ENCODE data around the gene COG7. TPM values are rescaled to one million over a fixed set of nuclear protein-coding genes. Genes with fewer than 3 reads are reported as not detected.

The COG7 gene
- total RNA-seq, 2 donors from 2014 or later: 34.0 to 35.3 TPM

DNA sequence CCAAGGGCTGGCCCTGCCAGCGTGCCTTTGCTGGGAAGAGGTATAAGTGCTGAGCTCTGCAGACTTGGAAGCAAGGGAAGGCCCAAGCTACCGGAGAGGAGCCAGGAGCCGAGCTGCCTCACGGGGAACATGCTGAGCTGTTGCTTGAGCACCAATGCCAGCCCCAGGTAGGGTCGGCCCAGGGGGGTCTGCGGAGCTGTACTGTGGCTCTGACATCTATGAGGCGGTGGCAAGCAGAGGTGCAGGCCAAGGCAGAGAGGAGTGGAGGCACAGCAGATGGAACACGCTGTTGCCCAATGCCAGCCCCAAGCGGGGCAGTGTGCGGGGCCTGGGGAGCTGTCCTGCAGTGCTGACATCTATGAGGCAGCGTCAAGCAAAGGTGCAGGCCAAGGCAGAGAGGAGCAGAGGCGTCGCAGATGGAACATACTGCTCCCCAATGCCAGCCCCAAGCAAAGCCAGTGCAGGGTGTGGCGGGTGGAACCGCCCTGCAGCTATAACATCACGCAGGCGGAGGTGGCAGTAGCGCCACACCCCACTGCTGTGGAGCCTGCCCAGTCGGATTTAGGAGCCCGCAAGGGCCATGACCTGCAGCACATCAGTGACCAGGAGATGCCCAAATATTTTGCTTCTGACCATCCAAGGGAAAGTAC, 47.3 kb upstream of the COG7 start:
- 90% methylated on average over 20 of the region's 20 CpGs for WGBS
- intact Hi-C loops (cut with DNase I): no loop called here
- no peaks in the 10 kb centered on the region for H3K36me3 ChIP-seq
- no peak for DNase-seq (ENCODE audit: low spot score)
- no peaks in the 10 kb centered on the region for H3K9me3 ChIP-seq
- H3K27ac ChIP-seq: peak overlapping the region in 1 of 2 donors; percentile 19
- no peak overlapping the region for H3K4me3 ChIP-seq
- peaks cover 4% of the 10 kb centered on the region for H3K4me1 ChIP-seq (replicated peaks)
- TF ChIP-seq POLR2A (IDR thresholded peaks at IDR 0.05) (no peak), POLR2AphosphoS5 (IDR thresholded peaks at IDR 0.05) (no peak)
- TF ChIP-seq, protein P1, sequence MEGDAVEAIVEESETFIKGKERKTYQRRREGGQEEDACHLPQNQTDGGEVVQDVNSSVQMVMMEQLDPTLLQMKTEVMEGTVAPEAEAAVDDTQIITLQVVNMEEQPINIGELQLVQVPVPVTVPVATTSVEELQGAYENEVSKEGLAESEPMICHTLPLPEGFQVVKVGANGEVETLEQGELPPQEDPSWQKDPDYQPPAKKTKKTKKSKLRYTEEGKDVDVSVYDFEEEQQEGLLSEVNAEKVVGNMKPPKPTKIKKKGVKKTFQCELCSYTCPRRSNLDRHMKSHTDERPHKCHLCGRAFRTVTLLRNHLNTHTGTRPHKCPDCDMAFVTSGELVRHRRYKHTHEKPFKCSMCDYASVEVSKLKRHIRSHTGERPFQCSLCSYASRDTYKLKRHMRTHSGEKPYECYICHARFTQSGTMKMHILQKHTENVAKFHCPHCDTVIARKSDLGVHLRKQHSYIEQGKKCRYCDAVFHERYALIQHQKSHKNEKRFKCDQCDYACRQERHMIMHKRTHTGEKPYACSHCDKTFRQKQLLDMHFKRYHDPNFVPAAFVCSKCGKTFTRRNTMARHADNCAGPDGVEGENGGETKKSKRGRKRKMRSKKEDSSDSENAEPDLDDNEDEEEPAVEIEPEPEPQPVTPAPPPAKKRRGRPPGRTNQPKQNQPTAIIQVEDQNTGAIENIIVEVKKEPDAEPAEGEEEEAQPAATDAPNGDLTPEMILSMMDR (IDR thresholded peaks at IDR 0.05): no peak
- H3K27me3 ChIP-seq (replicated peaks; ENCODE audit: insufficient read depth): no peaks in the 10 kb centered on the region

DNA sequence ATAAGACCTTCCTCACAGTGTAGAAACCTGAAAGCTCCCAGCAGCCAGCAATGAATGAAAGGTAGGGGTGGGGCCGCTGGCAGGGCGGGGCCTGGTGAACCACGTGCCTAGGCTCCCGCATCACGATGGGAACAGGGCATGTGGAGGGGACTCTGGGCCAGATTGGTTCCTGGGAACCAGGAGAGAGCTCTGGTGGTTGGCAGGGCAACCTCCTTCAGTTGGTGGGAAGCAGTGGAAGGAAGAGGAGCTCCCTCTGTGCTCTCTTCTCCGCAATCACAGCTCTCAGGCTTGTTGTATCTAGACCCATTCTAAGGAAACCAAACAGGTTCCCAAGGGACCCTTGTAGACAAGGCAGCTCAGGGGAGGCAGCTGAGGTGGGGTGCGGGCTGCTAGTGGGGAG, 46.8 kb upstream of the COG7 start:
- intact Hi-C loops (cut with DNase I): no loop called here
- Histone ChIP-seq H3K27me3 (replicated peaks; ENCODE audit: insufficient read depth) (no peaks in the 10 kb centered on the region), H3K9me3 (no peaks in the 10 kb centered on the region), H3K4me1 (replicated peaks) (no peaks in the 10 kb centered on the region), H3K36me3 (no peaks in the 10 kb centered on the region), H3K27ac (peak overlapping the region in 1 of 2 donors; percentile 19), H3K4me3 (no peak overlapping the region)
- no peak for TF ChIP-seq POLR2A (IDR thresholded peaks at IDR 0.05)
- TF ChIP-seq, protein P1 (IDR thresholded peaks at IDR 0.05): no peak
- 81% methylated on average over 7 of the region's 7 CpGs for WGBS
- DNase-seq (ENCODE audit: low spot score): no peak

DNA sequence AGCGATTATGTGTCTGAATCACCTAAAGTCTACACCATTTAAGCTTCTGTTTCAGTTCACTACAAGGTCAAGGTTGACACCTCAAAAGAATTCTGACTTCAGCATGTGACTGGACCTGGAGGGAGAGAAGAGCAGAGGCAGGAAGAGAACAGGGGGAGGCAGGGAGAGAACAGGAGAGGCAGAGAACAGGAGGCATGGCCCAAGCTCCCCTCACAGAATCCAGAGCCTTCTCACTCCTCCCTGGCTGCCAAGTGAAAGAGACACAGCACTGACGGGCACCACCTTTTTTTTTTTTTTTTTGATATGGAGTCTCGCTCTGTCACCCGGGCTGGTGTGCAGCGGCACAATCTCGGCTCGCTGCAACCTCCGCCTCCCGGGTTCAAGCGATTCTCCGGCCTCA, 45.9 kb upstream of the COG7 start:
- H3K36me3 ChIP-seq: no peaks in the 10 kb centered on the region
- WGBS: 85% methylated on average over 11 of the region's 11 CpGs
- H3K4me3 ChIP-seq: no peak overlapping the region
- peaks cover 5% of the 10 kb centered on the region for H3K4me1 ChIP-seq (replicated peaks)
- TF ChIP-seq POLR2AphosphoS5 (IDR thresholded peaks at IDR 0.05) (no peak), POLR2A (IDR thresholded peaks at IDR 0.05) (no peak)
- TF ChIP-seq, protein P1 (IDR thresholded peaks at IDR 0.05): no peak
- DNase-seq (ENCODE audit: low spot score): no peak
- H3K9me3 ChIP-seq: no peaks in the 10 kb centered on the region
- intact Hi-C loops (cut with DNase I): no loop called here
- no peak overlapping the region for H3K27ac ChIP-seq
- no peaks in the 10 kb centered on the region for H3K27me3 ChIP-seq (replicated peaks; ENCODE audit: insufficient read depth)

DNA sequence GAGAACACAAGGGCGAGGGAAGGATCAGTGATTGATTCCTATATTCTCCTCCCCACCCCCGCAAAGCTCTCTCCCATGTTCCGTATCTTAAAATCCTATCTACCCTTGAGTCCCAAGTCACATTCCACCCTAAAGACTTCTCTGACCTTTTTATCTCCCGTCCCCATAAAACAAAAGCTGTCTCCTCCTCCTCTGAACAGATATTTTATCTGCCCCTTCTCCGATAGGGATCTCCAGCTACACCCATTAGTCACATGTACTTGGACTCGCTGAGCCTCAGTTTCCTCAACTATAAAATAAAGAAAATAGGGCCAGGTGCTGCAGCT, 44.5 kb upstream of the COG7 start:
- no peak for DNase-seq (ENCODE audit: low spot score)
- Histone ChIP-seq H3K4me3 (no peak overlapping the region), H3K27me3 (replicated peaks; ENCODE audit: insufficient read depth) (no peaks in the 10 kb centered on the region), H3K36me3 (peaks cover 4 to 12% of the 10 kb centered on the region in 2 donors), H3K4me1 (replicated peaks) (peaks cover 5% of the 10 kb centered on the region), H3K9me3 (no peaks in the 10 kb centered on the region), H3K27ac (peak overlapping the region in 1 of 2 donors; percentile 42)
- TF ChIP-seq, protein P1 (IDR thresholded peaks at IDR 0.05): no peak
- no peak for TF ChIP-seq POLR2AphosphoS5 (IDR thresholded peaks at IDR 0.05)
- TF ChIP-seq POLR2A (IDR thresholded peaks at IDR 0.05): no peak
- intact Hi-C loops (cut with DNase I): no loop called here
- WGBS: 75% methylated on average over 6 of the region's 6 CpGs

DNA sequence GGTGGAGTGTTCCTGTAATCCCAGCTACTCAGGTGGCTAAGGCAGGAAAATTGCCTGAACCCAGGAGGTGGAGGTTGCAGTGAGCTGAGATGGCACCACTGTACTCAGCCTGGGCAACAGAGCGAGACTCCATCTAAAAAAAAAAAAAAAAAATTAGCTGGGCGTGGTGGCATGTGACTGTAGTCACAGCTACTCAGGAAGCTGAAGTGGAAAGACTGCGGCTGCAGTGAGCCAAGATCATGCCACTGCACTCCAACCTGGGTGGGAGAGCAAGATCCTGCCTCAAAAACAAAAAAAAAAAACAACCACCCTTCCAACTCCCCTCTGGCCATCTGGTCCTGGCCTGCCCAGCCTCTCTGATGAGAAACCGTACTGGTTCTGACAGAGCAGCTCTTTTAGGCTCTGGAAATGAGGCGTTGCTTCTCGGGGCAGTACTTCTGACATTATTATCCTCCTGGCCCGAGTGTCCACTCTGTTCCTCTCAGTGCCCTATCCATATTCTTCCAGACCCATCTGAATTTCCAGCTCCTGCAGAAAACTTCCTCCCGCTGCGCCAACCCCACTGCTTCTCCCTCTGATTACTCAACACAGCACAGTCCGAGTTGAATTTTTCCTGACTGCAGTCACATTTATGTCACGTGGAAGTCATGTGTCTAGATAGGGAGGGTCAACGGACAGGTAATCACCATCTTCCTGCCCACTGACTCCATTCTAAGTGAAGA, 44.0 kb upstream of the COG7 start:
- no peaks in the 10 kb centered on the region for H3K9me3 ChIP-seq
- TF ChIP-seq POLR2AphosphoS5 (IDR thresholded peaks at IDR 0.05): peak; percentile 46
- peak; percentile 20 for TF ChIP-seq POLR2A (IDR thresholded peaks at IDR 0.05)
- TF ChIP-seq, protein P1 (IDR thresholded peaks at IDR 0.05): no peak
- no peak overlapping the region for H3K4me3 ChIP-seq
- peaks cover 4 to 13% of the 10 kb centered on the region in 2 donors for H3K36me3 ChIP-seq
- WGBS: 34% methylated on average over 12 of the region's 12 CpGs
- H3K27ac ChIP-seq: peak overlapping the region; percentile 34 to 42
- intact Hi-C loops (cut with DNase I): no loop called here
- no peaks in the 10 kb centered on the region for H3K27me3 ChIP-seq (replicated peaks; ENCODE audit: insufficient read depth)
- DNase-seq (ENCODE audit: low spot score): peak; percentile 31
- H3K4me1 ChIP-seq (replicated peaks): peaks cover 11% of the 10 kb centered on the region
